GM12801 (cell line): ENCODE measurements around the gene PLAU.

Experiments used
- TF ChIP-seq, protein P1 (sequence below): IDR thresholded peaks from one replicate; pipeline ENCODE4 v1.5.1; 2011; ENCODE audit warnings: control low read depth; ENCODE audit not compliant: insufficient read length; ENCODE audit errors: extremely low read depth

PLAU gene

DNA sequence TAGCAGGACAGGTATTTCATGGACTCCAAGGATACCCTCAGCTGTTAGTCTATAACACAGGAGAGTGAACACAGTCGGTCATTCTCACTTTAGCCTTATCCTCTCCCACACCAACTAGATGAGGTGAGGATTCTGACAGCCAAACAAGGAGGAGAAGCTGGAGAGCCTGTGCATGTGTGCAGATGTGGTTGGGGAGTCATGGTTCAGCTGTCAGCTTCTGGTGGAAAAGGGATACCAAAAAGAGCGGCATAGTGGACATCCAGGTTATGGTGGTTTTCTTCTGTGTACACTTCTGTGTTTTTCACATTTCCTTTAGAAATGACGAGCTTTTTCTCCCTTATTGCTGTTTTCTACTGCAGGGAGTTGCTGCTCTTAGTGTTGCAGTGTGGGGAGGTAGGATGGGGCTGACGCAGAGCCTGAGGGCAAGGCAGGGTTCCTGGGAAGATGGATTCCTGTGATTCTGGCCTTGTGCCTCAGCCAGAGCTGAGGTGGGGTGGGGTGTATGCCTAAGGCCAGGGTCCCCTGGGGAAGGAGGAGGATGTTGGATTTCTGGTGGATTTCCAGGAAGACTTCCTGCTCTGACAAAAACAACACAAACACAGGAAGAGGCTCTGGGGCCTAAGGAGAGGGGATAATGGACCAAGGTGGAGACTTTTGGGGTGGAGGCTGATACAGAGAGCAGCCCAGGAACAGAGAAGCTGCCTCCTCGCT, 26.6 kb downstream of the PLAU start:
- TF ChIP-seq, protein P1, sequence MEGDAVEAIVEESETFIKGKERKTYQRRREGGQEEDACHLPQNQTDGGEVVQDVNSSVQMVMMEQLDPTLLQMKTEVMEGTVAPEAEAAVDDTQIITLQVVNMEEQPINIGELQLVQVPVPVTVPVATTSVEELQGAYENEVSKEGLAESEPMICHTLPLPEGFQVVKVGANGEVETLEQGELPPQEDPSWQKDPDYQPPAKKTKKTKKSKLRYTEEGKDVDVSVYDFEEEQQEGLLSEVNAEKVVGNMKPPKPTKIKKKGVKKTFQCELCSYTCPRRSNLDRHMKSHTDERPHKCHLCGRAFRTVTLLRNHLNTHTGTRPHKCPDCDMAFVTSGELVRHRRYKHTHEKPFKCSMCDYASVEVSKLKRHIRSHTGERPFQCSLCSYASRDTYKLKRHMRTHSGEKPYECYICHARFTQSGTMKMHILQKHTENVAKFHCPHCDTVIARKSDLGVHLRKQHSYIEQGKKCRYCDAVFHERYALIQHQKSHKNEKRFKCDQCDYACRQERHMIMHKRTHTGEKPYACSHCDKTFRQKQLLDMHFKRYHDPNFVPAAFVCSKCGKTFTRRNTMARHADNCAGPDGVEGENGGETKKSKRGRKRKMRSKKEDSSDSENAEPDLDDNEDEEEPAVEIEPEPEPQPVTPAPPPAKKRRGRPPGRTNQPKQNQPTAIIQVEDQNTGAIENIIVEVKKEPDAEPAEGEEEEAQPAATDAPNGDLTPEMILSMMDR, result no peak

GRCh38 chr10:73940634-73941221, 29.8 kb downstream of the PLAU start:
- TF ChIP-seq, protein P1, result no peak

GRCh38 chr10:73941300-73941699, 30.4 kb downstream of the PLAU start:
- TF ChIP-seq, protein P1, result no peak

DNA sequence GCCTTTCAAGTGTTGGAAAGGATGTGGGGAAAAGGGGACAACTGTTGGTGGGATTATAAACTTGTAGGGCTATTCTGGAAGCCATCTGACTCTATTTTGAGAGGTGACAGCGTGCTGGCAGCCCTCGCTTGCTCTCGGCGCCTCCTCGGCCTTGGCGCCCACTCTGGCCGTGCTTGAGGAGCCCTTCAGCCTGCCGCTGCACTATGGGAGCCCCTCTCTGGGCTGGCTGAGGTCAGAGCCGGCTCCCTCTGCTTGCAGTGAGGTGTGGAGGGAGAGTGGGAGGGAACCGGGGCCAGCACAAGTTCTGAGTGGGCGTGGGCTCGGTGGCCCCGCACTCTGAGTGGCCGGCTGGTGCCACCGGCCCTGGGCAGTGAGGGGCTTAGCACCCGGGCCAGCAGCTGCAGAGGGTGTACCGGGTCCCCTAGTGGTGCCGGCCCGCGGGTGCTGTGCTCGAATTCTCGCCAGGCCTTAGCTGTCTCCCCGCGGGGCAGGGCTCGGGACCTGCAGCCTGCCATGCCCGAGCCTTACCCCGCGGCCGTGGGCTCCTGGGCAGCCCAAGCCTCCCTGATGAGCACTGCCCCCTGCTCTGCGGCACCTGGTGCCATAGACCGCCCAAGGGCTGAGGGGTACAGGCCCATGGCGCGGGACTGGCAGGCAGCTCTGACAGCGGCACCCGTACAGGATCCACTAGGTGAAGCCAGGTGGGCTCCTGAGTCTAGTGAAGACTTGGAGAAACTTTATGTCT, 33.6 kb downstream of the PLAU start:
- TF ChIP-seq, protein P1, result no peak

- TF ChIP-seq, protein P1, result no peak
Observed at GRCh38 chr10:73946253-73947145, 35.6 kb downstream of the PLAU start.

GRCh38 chr10:73948947-73949633, 38.2 kb downstream of the PLAU start:
- TF ChIP-seq, protein P1, result no peak
